Liver (tissue), 9 donors: Measurements from ENCODE around the gene CENPA. TPM values are rescaled to one million over a fixed set of nuclear protein-coding genes. Genes with fewer than 3 reads are reported as not detected.

Experiments used
- DNase-seq: peaks from one replicate; pipeline ENCODE4 v3.0.0-alpha.2; 2017; ENCODE audit warnings: low spot score
- H3K27ac ChIP-seq, 2 donors: one replicate each; pipeline ENCODE4 v1.7.0; 2013; ENCODE audit warnings: inconsistent platforms in 2 of 2, low read length in 2 of 2, control low read depth in 1 of 2, low read depth in 1 of 2, mild to moderate bottlenecking in 1 of 2
- H3K27me3 ChIP-seq, 4 donors: one replicate each; pipeline versions ENCODE4 v1.6.1 to v1.7.0; 2013; ENCODE audit warnings: low read length in 3 of 4, inconsistent platforms in 1 of 4, mild to moderate bottlenecking in 1 of 4, moderate library complexity in 1 of 4; ENCODE audit not compliant: control insufficient read depth in 4 of 4, insufficient read depth in 4 of 4
- H3K36me3 ChIP-seq, 4 donors: one replicate each; pipeline versions ENCODE4 v1.6.1 to v1.7.0; 2013; ENCODE audit warnings: low read length in 3 of 4, mild to moderate bottlenecking in 3 of 4, low read depth in 1 of 4, moderate library complexity in 1 of 4; ENCODE audit not compliant: control insufficient read depth in 4 of 4, insufficient read depth in 3 of 4
- H3K4me1 ChIP-seq, 4 donors: one replicate each; pipeline versions ENCODE4 v1.6.1 to v1.7.0; 2013; ENCODE audit warnings: low read length in 3 of 4, mild to moderate bottlenecking in 3 of 4, moderate library complexity in 1 of 4; ENCODE audit not compliant: control insufficient read depth in 4 of 4, insufficient read depth in 4 of 4
- H3K4me3 ChIP-seq, 3 donors: one replicate each; pipeline versions ENCODE4 v1.6.1 to v1.7.0; 2013; ENCODE audit warnings: low read length in 3 of 3, control low read depth in 1 of 3, low read depth in 1 of 3, mild to moderate bottlenecking in 1 of 3
- H3K9ac ChIP-seq, 2 donors: one replicate each; pipeline ENCODE4 v1.7.0; 2013; ENCODE audit warnings: low read length in 2 of 2, mild to moderate bottlenecking in 2 of 2, moderate library complexity in 2 of 2, control low read depth in 1 of 2, low read depth in 1 of 2
- H3K9me3 ChIP-seq, 4 donors: one replicate each; pipeline versions ENCODE4 v1.6.1 to v1.7.0; 2013; ENCODE audit warnings: low read length in 3 of 4; ENCODE audit not compliant: control insufficient read depth in 4 of 4
- EGR1 ChIP-seq, 2 donors: IDR thresholded peaks; 2 replicates each; pipeline ENCODE4 v1.6.1; 2016 to 2018; ENCODE audit warnings: antibody characterized with exemption in 2 of 2, low read depth in 2 of 2
- FOXA1 ChIP-seq: IDR thresholded peaks from 2 replicates; pipeline ENCODE4 v1.6.1; 2016; ENCODE audit warnings: antibody characterized with exemption
- FOXA2 ChIP-seq: IDR thresholded peaks from 2 replicates; pipeline ENCODE4 v1.6.1; 2016; ENCODE audit warnings: antibody characterized with exemption
- GABPA ChIP-seq, 2 donors: IDR thresholded peaks in 1 of 2; conservative IDR thresholded peaks in 1 of 2; 2 replicates each; pipeline ENCODE4 v1.6.1; 2016; ENCODE audit warnings: antibody characterized with exemption in 2 of 2, mild to moderate bottlenecking in 1 of 2, moderate library complexity in 1 of 2
- HNF4A ChIP-seq, 2 donors: conservative IDR thresholded peaks; 2 replicates each; pipeline ENCODE4 v1.6.1; 2016; ENCODE audit warnings: antibody characterized with exemption in 2 of 2, mild to moderate bottlenecking in 2 of 2
- HNF4G ChIP-seq: IDR thresholded peaks from 2 replicates; pipeline ENCODE4 v1.6.1; 2016; ENCODE audit warnings: antibody characterized with exemption
- JUND ChIP-seq, 2 donors: IDR thresholded peaks; 2 replicates each; pipeline ENCODE4 v1.6.1; 2016; ENCODE audit warnings: antibody characterized with exemption in 2 of 2
- RAD21 ChIP-seq, 2 donors: IDR thresholded peaks; 2 replicates each; pipeline ENCODE4 v1.6.1; 2016; ENCODE audit warnings: antibody characterized with exemption in 2 of 2, mild to moderate bottlenecking in 2 of 2
- RXRA ChIP-seq, 2 donors: IDR thresholded peaks; 2 replicates each; pipeline ENCODE4 v1.6.1; 2017 to 2018; ENCODE audit warnings: antibody characterized with exemption in 2 of 2, mild to moderate bottlenecking in 1 of 2
- SP1 ChIP-seq: IDR thresholded peaks from 2 replicates; pipeline ENCODE4 v1.6.1; 2018; ENCODE audit warnings: antibody characterized with exemption, mild to moderate bottlenecking
- TAF1 ChIP-seq: conservative IDR thresholded peaks from 2 replicates; pipeline ENCODE4 v1.6.1; 2016; ENCODE audit warnings: antibody characterized with exemption, mild to moderate bottlenecking
- YY1 ChIP-seq: IDR thresholded peaks from 2 replicates; pipeline ENCODE4 v1.6.1; 2016; ENCODE audit warnings: antibody characterized with exemption, mild to moderate bottlenecking
- WGBS: extraction: QIAGEN DNeasy Blood & Tissue Kit; methylation state at CpG from one replicate; pipeline ENCODE4 v1.1.7; 2013; 5-methylcytosine and 5-hydroxymethylcytosine counted together
- polyA plus RNA-seq, 2 donors: library from polyadenylated mRNA; stranded (reverse) in 1 of 2; unstranded in 1 of 2; fragments of 200-250 nt in 1 of 2; fragments of >200 nt in 1 of 2; fragmentation: Nextera tagmentation in 1 of 2; extraction: Ambion mirVana in 1 of 2; gene quantifications; one replicate each; pipeline versions ENCODE4 v1.2.1 to v1.2.3, GENCODE V29; 2013 to 2015
- total RNA-seq, 2 donors: library from RNA; depleted of rRNA; stranded (reverse); fragments of >200 nt; gene quantifications; one replicate each; pipeline ENCODE4 v1.2.3, GENCODE V29; 2014
- TF ChIP-seq, protein P1 (sequence below): fragments of 150-350 bp; IDR thresholded peaks from 2 replicates; pipeline ENCODE4 v1.5.1; 2017; ENCODE audit warnings: improper control_type of control experiment, low read depth, low read length; ENCODE audit not compliant: missing input control
- TF ChIP-seq, protein P2 (sequence below): IDR thresholded peaks from 2 replicates; pipeline ENCODE4 v1.6.1; 2016; ENCODE audit warnings: antibody characterized with exemption
- TF ChIP-seq, protein P3 (sequence below): IDR thresholded peaks from 2 replicates; pipeline ENCODE4 v1.6.1; 2016; ENCODE audit warnings: antibody characterized with exemption
- TF ChIP-seq, protein P4 (sequence below): IDR thresholded peaks from 2 replicates; pipeline ENCODE4 v1.6.1; 2016; ENCODE audit warnings: antibody characterized with exemption
- TF ChIP-seq, protein P5 (sequence below): IDR thresholded peaks from 2 replicates; pipeline ENCODE4 v1.6.1; 2016; ENCODE audit warnings: antibody characterized with exemption, mild to moderate bottlenecking
- donor health status: healthy.
- donor health status: healthy.
- donor health status: healthy.
- donor health status: healthy.
- donor health status: healthy.

The CENPA gene
- total and polyA plus RNA-seq, 4 donors = 0.17 to 14.4 (median 1.2) TPM; not detected in 1

DNA sequence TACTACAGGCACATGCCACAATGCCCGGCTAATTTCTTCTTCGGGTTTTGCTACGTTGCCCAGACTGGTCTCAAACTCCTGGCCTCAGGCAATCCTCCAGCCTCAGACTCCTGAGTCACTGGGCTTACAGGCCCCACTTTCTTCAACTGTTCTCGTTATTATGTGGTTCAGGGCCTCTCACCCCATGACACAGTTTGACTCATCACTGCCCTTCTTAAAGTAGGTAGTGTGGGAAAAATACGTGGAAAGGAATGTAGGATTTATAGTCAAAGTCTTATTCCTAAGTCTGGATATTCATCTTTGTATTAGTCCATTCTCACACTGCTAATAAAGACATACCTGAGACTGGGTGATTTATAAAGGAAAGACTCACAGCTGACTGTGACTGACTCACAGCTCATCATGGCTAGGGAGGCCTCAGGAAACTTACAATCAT lies 19.4 kb downstream of the CENPA start:
- 73% methylated on average over 5 of the region's 5 CpGs for WGBS
- Histone ChIP-seq H3K27me3 (no peaks in the 10 kb centered on the region), H3K9ac (no peak overlapping the region), H3K36me3 (no peaks in the 10 kb centered on the region), H3K4me3 (no peak overlapping the region), H3K4me1 (no peaks in the 10 kb centered on the region), H3K9me3 (no peaks in the 10 kb centered on the region), H3K27ac (no peak overlapping the region)
- DNase-seq = no peak
- TF ChIP-seq EGR1 (IDR thresholded peaks at IDR 0.05; ENCODE audit: low read depth in 2 of 2) (no peak), FOXA1 (no peak), FOXA2 (no peak), HNF4A (conservative IDR thresholded peaks at IDR 0.05) (no peak), SP1 (no peak)
- TF ChIP-seq, protein P1, sequence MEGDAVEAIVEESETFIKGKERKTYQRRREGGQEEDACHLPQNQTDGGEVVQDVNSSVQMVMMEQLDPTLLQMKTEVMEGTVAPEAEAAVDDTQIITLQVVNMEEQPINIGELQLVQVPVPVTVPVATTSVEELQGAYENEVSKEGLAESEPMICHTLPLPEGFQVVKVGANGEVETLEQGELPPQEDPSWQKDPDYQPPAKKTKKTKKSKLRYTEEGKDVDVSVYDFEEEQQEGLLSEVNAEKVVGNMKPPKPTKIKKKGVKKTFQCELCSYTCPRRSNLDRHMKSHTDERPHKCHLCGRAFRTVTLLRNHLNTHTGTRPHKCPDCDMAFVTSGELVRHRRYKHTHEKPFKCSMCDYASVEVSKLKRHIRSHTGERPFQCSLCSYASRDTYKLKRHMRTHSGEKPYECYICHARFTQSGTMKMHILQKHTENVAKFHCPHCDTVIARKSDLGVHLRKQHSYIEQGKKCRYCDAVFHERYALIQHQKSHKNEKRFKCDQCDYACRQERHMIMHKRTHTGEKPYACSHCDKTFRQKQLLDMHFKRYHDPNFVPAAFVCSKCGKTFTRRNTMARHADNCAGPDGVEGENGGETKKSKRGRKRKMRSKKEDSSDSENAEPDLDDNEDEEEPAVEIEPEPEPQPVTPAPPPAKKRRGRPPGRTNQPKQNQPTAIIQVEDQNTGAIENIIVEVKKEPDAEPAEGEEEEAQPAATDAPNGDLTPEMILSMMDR = no peak
- TF ChIP-seq, protein P2, sequence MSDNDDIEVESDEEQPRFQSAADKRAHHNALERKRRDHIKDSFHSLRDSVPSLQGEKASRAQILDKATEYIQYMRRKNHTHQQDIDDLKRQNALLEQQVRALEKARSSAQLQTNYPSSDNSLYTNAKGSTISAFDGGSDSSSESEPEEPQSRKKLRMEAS = no peak

DNA sequence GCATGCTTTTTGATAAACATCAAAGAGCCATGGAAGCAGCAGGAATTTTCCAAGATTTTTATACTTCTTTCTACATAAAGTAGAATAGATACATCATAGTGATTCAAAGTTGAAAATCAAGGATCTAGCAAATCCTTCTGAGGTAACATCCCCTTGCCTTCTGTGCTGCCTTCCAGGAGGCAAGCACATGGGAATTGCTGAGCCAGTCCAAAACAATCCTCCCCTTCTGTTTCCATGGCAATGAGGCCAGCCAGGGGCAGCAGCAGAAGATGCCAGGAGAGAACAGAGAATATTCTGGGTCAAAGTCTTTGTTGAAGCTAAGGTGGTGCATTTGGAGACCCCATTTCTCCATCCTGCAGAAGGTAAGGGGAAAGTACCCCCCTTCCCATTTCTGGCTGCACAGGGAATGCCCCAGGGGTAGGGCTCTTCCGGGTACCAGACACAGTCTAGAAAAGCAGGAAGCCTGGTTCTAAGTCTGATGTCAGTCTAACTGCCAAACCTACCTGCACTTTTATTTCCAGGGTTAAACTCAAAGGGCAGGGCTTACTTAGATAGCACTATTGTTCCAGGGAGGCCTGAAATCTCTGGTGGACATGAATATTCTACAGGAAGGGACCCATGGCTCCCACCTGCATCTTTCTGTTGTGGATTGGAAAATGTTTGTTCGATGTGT lies 22.1 kb downstream of the CENPA start:
- Histone ChIP-seq H3K9ac (no peak overlapping the region), H3K4me3 (no peak overlapping the region), H3K4me1 (no peaks in the 10 kb centered on the region), H3K27ac (no peak overlapping the region), H3K36me3 (no peaks in the 10 kb centered on the region), H3K9me3 (no peaks in the 10 kb centered on the region), H3K27me3 (peaks cover 0 to 4% (median 0%) of the 10 kb centered on the region in 4 donors)
- WGBS = 59% methylated on average over 2 of the region's 2 CpGs
- no peak for TF ChIP-seq TAF1
- TF ChIP-seq JUND (IDR thresholded peaks at IDR 0.05) = no peak
- TF ChIP-seq, protein P1 = no peak
- TF ChIP-seq, protein P3, sequence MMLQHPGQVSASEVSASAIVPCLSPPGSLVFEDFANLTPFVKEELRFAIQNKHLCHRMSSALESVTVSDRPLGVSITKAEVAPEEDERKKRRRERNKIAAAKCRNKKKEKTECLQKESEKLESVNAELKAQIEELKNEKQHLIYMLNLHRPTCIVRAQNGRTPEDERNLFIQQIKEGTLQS = no peak
- no peak for TF ChIP-seq YY1
- TF ChIP-seq SP1 = no peak
- TF ChIP-seq HNF4G = no peak
- no peak for TF ChIP-seq RXRA (IDR thresholded peaks at IDR 0.05)
- no peak for TF ChIP-seq FOXA1
- TF ChIP-seq, protein P2 = no peak
- TF ChIP-seq, protein P4, sequence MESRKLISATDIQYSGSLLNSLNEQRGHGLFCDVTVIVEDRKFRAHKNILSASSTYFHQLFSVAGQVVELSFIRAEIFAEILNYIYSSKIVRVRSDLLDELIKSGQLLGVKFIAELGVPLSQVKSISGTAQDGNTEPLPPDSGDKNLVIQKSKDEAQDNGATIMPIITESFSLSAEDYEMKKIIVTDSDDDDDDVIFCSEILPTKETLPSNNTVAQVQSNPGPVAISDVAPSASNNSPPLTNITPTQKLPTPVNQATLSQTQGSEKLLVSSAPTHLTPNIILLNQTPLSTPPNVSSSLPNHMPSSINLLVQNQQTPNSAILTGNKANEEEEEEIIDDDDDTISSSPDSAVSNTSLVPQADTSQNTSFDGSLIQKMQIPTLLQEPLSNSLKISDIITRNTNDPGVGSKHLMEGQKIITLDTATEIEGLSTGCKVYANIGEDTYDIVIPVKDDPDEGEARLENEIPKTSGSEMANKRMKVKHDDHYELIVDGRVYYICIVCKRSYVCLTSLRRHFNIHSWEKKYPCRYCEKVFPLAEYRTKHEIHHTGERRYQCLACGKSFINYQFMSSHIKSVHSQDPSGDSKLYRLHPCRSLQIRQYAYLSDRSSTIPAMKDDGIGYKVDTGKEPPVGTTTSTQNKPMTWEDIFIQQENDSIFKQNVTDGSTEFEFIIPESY = no peak
- no peak for TF ChIP-seq RAD21 (IDR thresholded peaks at IDR 0.05)
- TF ChIP-seq GABPA (IDR thresholded peaks at IDR 0.05 in 1 of 2, conservative IDR thresholded peaks at IDR 0.05 in 1 of 2) = no peak
- TF ChIP-seq, protein P5, sequence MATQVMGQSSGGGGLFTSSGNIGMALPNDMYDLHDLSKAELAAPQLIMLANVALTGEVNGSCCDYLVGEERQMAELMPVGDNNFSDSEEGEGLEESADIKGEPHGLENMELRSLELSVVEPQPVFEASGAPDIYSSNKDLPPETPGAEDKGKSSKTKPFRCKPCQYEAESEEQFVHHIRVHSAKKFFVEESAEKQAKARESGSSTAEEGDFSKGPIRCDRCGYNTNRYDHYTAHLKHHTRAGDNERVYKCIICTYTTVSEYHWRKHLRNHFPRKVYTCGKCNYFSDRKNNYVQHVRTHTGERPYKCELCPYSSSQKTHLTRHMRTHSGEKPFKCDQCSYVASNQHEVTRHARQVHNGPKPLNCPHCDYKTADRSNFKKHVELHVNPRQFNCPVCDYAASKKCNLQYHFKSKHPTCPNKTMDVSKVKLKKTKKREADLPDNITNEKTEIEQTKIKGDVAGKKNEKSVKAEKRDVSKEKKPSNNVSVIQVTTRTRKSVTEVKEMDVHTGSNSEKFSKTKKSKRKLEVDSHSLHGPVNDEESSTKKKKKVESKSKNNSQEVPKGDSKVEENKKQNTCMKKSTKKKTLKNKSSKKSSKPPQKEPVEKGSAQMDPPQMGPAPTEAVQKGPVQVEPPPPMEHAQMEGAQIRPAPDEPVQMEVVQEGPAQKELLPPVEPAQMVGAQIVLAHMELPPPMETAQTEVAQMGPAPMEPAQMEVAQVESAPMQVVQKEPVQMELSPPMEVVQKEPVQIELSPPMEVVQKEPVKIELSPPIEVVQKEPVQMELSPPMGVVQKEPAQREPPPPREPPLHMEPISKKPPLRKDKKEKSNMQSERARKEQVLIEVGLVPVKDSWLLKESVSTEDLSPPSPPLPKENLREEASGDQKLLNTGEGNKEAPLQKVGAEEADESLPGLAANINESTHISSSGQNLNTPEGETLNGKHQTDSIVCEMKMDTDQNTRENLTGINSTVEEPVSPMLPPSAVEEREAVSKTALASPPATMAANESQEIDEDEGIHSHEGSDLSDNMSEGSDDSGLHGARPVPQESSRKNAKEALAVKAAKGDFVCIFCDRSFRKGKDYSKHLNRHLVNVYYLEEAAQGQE = no peak
- TF ChIP-seq EGR1 (IDR thresholded peaks at IDR 0.05; ENCODE audit: low read depth in 2 of 2) = no peak
- no peak for DNase-seq
